ENCODE results near the gene MYLK2. TPM values are rescaled to one million over a fixed set of nuclear protein-coding genes. Genes with fewer than 3 reads are reported as not detected.
A peak's percentile ranks its signal among the peaks of the same experiment; 100 is the strongest.

The MYLK2 gene
- total RNA-seq, 2 donors from 2014 or later: not detected

DNA sequence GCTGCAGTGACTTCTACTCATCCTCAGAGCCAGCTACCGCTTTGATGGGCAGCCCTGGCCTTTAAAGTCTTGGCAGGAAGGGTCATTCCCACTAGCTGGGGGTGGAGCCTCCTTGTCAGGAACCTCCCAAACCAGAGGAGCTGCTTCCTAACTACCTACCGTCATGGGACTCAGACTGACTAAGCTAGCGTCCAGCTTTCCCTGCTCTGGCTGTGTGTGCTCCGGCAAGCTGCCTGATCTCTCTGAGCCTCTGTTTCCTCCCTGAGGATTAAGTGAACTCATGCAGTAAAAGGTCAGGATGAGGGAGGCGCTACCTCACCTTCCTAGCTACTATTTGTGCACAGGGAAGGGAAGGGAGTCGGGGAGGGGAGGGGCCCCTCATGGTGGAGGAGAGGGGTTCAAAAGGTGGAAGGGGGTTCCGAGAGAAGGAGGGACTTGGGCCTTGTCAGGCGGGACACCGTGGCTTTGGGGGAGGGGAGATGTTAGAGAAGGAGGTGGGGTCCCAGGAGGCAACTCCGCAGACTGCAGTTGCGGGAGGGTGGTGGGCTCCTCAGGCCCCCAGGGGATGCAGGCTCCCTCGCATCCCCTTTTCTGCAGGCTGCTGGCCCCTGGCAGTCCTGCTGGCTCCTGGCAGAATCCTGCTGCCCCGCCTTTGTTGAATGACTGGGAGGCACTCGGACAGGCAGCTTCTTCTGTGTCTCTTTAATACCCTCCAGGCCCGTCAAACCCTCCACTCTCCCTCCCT lies 41.4 kb downstream of the MYLK2 start:
- no peaks in the 10 kb centered on the region for H3K36me3 ChIP-seq
- DNase-seq (ENCODE audit: low spot score): no peak
- H3K27me3 ChIP-seq (replicated peaks; ENCODE audit: insufficient read depth): no peaks in the 10 kb centered on the region
- H3K4me3 ChIP-seq: peak overlapping the region; percentile 70
- no peak overlapping the region for H3K27ac ChIP-seq
- H3K9me3 ChIP-seq: no peaks in the 10 kb centered on the region
- peaks cover 6 to 12% of the 10 kb centered on the region in 2 donors for H3K4me1 ChIP-seq (ENCODE audit: control insufficient read depth in 1 of 2, low read depth in 2 of 2)
- TF ChIP-seq, protein P1, sequence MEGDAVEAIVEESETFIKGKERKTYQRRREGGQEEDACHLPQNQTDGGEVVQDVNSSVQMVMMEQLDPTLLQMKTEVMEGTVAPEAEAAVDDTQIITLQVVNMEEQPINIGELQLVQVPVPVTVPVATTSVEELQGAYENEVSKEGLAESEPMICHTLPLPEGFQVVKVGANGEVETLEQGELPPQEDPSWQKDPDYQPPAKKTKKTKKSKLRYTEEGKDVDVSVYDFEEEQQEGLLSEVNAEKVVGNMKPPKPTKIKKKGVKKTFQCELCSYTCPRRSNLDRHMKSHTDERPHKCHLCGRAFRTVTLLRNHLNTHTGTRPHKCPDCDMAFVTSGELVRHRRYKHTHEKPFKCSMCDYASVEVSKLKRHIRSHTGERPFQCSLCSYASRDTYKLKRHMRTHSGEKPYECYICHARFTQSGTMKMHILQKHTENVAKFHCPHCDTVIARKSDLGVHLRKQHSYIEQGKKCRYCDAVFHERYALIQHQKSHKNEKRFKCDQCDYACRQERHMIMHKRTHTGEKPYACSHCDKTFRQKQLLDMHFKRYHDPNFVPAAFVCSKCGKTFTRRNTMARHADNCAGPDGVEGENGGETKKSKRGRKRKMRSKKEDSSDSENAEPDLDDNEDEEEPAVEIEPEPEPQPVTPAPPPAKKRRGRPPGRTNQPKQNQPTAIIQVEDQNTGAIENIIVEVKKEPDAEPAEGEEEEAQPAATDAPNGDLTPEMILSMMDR (IDR thresholded peaks at IDR 0.05): no peak
- ATAC-seq (ENCODE audit: insufficient number of reproducible peaks, low FRiP score, low read depth): no peak

DNA sequence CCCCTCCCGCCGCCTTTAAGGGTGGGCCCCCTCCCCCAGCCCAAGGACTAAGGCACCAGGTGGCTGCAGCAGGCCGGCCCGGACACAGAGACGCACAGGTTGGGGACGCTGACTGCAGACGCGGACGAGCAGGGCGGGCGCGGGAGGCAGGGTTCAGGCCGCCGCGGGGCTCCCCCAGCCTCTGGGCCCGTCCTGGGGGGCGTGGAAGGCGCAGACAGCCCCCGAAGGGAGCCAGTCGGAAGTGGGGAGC lies 41.9 kb downstream of the MYLK2 start:
- H3K9me3 ChIP-seq: no peaks in the 10 kb centered on the region
- DNase-seq (ENCODE audit: low spot score) (no peak), ATAC-seq (ENCODE audit: insufficient number of reproducible peaks, low FRiP score, low read depth) (no peak)
- peaks cover 6 to 12% of the 10 kb centered on the region in 2 donors for H3K4me1 ChIP-seq (ENCODE audit: control insufficient read depth in 1 of 2, low read depth in 2 of 2)
- H3K36me3 ChIP-seq: no peaks in the 10 kb centered on the region
- H3K27ac ChIP-seq: no peak overlapping the region
- TF ChIP-seq, protein P1 (IDR thresholded peaks at IDR 0.05): no peak
- H3K27me3 ChIP-seq (replicated peaks; ENCODE audit: insufficient read depth): no peaks in the 10 kb centered on the region
- H3K4me3 ChIP-seq: peak overlapping the region; percentile 70

DNA sequence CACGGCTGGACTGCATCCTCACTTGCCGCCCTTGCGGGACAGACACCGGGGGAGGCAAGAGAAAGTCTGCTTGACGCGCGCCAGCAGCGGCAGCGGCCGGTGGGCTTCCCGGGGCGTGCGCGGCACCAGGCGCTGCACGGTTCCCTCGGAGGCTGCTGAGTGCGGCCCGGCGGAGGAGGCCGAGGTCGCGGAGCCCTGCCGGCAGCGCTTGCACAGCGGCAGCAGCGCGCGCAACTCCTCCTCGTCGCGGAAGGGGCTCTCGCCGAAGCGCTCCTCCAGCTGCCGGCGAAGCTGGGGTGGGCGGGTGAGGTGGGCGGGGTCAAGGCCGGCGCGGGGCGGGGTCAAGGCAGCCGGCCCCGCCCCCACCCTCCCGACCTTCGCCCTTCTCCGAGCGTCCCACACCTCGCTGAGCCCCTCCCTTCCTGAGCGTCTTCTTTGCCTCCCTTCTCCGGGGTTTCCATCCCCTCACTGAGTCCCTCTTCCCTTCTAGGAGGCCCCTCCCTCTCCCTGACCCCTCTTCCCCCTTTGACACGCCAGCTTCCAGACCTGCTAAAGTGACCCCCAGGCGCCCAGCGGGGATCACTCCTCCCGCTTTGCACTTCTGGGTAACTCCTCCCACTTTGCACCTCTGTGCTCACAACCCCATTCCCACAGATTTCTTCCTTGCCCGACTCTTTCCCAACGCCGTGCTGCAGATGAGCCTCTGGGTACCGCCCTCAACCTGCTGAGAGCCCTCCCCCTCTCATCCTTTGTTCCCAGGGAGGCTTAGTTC lies 42.4 kb downstream of the MYLK2 start:
- H3K27me3 ChIP-seq (replicated peaks; ENCODE audit: insufficient read depth): no peaks in the 10 kb centered on the region
- peaks cover 6 to 12% of the 10 kb centered on the region in 2 donors for H3K4me1 ChIP-seq (ENCODE audit: control insufficient read depth in 1 of 2, low read depth in 2 of 2)
- ATAC-seq (ENCODE audit: insufficient number of reproducible peaks, low FRiP score, low read depth) (peak; percentile 51), DNase-seq (ENCODE audit: low spot score) (no peak)
- no peaks in the 10 kb centered on the region for H3K36me3 ChIP-seq
- peak overlapping the region; percentile 70 for H3K4me3 ChIP-seq
- TF ChIP-seq, protein P1 (IDR thresholded peaks at IDR 0.05): no peak
- H3K9me3 ChIP-seq: no peaks in the 10 kb centered on the region
- H3K27ac ChIP-seq: no peak overlapping the region

DNA sequence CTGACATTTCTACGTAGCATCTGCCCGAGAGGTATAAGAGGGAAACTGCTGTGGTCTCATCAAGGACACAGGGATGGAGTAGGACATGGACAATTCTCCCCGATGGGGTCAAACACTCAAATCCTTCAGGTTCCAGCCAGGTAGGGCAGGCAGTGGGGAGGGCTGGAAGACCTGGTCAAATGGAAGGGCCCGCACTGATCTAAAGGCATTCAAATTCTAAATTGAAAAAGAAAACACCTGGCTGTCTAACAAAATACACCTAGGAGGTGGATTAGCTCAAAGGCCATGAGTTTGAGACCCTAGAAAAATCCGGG lies 43.0 kb downstream of the MYLK2 start:
- TF ChIP-seq, protein P1 (IDR thresholded peaks at IDR 0.05): no peak
- no peaks in the 10 kb centered on the region for H3K9me3 ChIP-seq
- H3K4me1 ChIP-seq (ENCODE audit: control insufficient read depth in 1 of 2, low read depth in 2 of 2): peaks cover 6 to 12% of the 10 kb centered on the region in 2 donors
- no peaks in the 10 kb centered on the region for H3K36me3 ChIP-seq
- H3K27ac ChIP-seq: no peak overlapping the region
- DNase-seq (ENCODE audit: low spot score): no peak
- H3K27me3 ChIP-seq (replicated peaks; ENCODE audit: insufficient read depth): no peaks in the 10 kb centered on the region
- ATAC-seq (ENCODE audit: insufficient number of reproducible peaks, low FRiP score, low read depth): no peak
- H3K4me3 ChIP-seq: no peak overlapping the region

DNA sequence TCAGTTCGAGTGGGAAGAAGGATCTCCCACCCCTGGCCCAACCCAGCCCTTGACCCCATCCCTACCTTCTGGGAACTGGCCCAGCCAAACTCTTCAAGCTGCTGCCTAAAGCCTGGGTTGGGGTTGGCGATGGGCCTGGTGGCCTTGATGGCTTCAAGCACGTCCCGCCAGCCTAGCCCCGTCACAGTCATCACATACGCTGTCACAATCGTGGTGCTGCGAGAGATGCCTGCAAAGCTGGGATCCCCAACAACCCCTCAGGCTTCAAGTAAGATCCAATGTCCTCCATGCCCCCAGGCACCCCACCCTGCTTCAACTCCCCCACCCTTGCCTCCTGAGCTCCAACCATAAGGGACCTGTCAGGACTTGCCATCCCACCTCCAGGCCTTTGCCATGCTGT lies 43.4 kb downstream of the MYLK2 start:
- Histone ChIP-seq H3K27ac (no peak overlapping the region), H3K9me3 (no peaks in the 10 kb centered on the region), H3K36me3 (no peaks in the 10 kb centered on the region), H3K27me3 (replicated peaks; ENCODE audit: insufficient read depth) (no peaks in the 10 kb centered on the region), H3K4me1 (ENCODE audit: control insufficient read depth in 1 of 2, low read depth in 2 of 2) (peaks cover 6 to 12% of the 10 kb centered on the region in 2 donors), H3K4me3 (no peak overlapping the region)
- DNase-seq (ENCODE audit: low spot score) (no peak), ATAC-seq (ENCODE audit: insufficient number of reproducible peaks, low FRiP score, low read depth) (no peak)
- TF ChIP-seq, protein P1 (IDR thresholded peaks at IDR 0.05): no peak
